Measurements from ENCODE around the gene GRM4.

GRCh38 chr6:34095741-34096140 is 50.1 kb downstream of the GRM4 start:
- TF ChIP-seq DPF2 (IDR thresholded peaks at IDR 0.05), result no peak
- no peak for TF ChIP-seq ZBTB5 (IDR thresholded peaks at IDR 0.05)
- no peak for TF ChIP-seq BRF1 (IDR thresholded peaks at IDR 0.05; ENCODE audit: borderline replicate concordance, extremely low read depth, insufficient read length)
- no peak for TF ChIP-seq ZNF121 (CRISPR knock-in tag; conservative IDR thresholded peaks at IDR 0.05)
- no peak for TF ChIP-seq MLX (CRISPR knock-in tag; conservative IDR thresholded peaks at IDR 0.05)
- no peak for TF ChIP-seq E2F5 (CRISPR knock-in tag; IDR thresholded peaks at IDR 0.05)
- TF ChIP-seq GABPA (tag; conservative IDR thresholded peaks at IDR 0.05; ENCODE audit: low read depth), result no peak
- no peak for TF ChIP-seq MTA3 (IDR thresholded peaks at IDR 0.05; ENCODE audit: borderline replicate concordance)
